AG20443 (cell line): ENCODE measurements around the gene GNAZ.

ENCODE experiments used
- DNase-seq: peaks from one replicate; pipeline ENCODE4 v3.0.0; 2012; ENCODE audit warnings: low spot score, mixed read lengths

The GNAZ gene

GRCh38 chr22:23155831-23156230, 85.5 kb downstream of the GNAZ start:
- no peak for DNase-seq

GRCh38 chr22:23156286-23156685, 86.0 kb downstream of the GNAZ start:
- DNase-seq, result no peak

GRCh38 chr22:23157560-23158515, 87.5 kb downstream of the GNAZ start:
- no peak for DNase-seq

GRCh38 chr22:23158516-23159290, 88.4 kb downstream of the GNAZ start:
- no peak for DNase-seq

GRCh38 chr22:23159291-23159630, 88.9 kb downstream of the GNAZ start:
- DNase-seq, result no peak

GRCh38 chr22:23161029-23161428, 90.7 kb downstream of the GNAZ start:
- no peak for DNase-seq

GRCh38 chr22:23161574-23161973, 91.3 kb downstream of the GNAZ start:
- DNase-seq, result no peak

GRCh38 chr22:23163665-23164064, 93.3 kb downstream of the GNAZ start:
- no peak for DNase-seq

GRCh38 chr22:23164091-23164490, 93.8 kb downstream of the GNAZ start:
- DNase-seq, result no peak

GRCh38 chr22:23166042-23166831, 95.9 kb downstream of the GNAZ start:
- DNase-seq, result no peak

- no peak for DNase-seq
Observed at GRCh38 chr22:23166841-23167616, 96.7 kb downstream of the GNAZ start.

GRCh38 chr22:23168391-23169042, 98.2 kb downstream of the GNAZ start:
- DNase-seq, result no peak

GRCh38 chr22:23169043-23169406, 98.7 kb downstream of the GNAZ start:
- no peak for DNase-seq
